GM11168 (cell line): ENCODE results near the gene NRDE2.

Experiments used
- in situ Hi-C: fragments of 300-500 bp; cut with MboI; formaldehyde crosslinking; loops from one replicate; pipeline ENCODE4 v1.12.0; 2022; ENCODE audit warnings: low sequenced_read_pairs; ENCODE audit not compliant: unreplicated experiment

The NRDE2 gene

DNA sequence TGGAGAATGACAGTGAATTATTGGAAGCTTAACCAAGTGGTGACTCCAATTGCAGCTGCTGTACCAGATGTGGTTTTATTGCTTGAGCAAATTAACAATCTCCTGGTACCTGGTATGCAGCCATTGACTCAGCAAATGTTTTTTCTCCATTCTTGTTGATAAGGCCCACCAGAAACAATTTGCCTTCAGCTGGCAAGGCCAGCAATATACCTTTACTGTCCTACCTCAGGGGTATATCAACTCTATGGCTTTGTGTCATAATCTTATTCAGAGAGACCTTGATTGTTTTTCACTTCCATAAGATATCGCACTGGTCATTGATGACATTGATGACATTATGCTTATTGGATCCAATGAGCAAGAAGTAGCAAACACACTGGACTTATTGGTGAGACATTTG, 101.8 kb downstream of the NRDE2 start:
- in situ Hi-C loops: loop anchor here (10.0 kb wide), 1 partner anchor 275 kb away; the partner anchor contains the start of genes EFCAB11 and TDP1

DNA sequence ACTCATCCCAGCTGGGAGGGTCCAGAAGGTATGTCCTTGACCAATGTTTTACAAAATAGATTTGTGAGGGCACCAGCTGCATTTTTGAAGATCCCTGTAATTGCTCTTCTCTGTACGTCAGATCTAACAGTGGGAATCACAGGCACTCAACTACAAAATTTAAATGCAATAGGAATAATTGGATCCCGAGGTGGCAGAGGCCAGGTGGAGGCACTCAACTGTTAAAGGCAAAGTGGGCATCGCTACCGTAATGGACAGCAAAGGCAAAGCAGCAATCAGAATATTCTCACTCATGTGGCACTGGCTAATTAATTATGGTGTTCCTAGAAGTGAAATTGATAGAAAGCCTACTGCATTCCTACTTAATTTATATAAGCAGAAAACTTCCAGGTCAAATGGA, 103.3 kb downstream of the NRDE2 start:
- in situ Hi-C loops: no loop called here
